PC-3 (cell line): ENCODE measurements around the gene LRRC70. TPM values are rescaled to one million over a fixed set of nuclear protein-coding genes. Genes with fewer than 3 reads are reported as not detected.
A peak's percentile ranks its signal among the peaks of the same experiment; 100 is the strongest.

Source experiments
- ATAC-seq: fragments of 200-7000 bp; cut with Tn5 transposase; 2 replicates; pipeline ENCODE4 v1.9.1; 2020; ENCODE audit warnings: mild to moderate bottlenecking, moderate library complexity
- Bru-seq: library from RNA; stranded (reverse); fragments of 400-500 nt; gene quantifications from one replicate; lab custom pipeline; 2021; lab: Mats Ljungman, UMichigan
- BruChase-seq, 2 experiments: library from RNA; stranded (reverse); fragments of 400-500 nt; gene quantifications; one replicate each; lab custom pipeline; 2021; lab: Mats Ljungman, UMichigan
- BruUV-seq: library from RNA; stranded (reverse); fragments of 400-500 nt; replicated peaks from 2 replicates; lab custom pipeline; 2021; lab: Mats Ljungman, UMichigan
- CTCF ChIA-PET: fragments of 300-600 bp; sonication (Branson Sonifier 250); formaldehyde crosslinking; loops from one replicate; lab custom pipeline; 2022; ENCODE audit warnings: antibody characterized with exemption; lab: Charles Lee
- POLR2A ChIA-PET: fragments of 300-600 bp; sonication (Branson Sonifier 250); formaldehyde crosslinking; loops from one replicate; lab custom pipeline; 2022; ENCODE audit warnings: antibody characterized with exemption; ENCODE audit not compliant: unreplicated experiment; lab: Charles Lee
- DNase-seq: peaks from one replicate; pipeline ENCODE4 v3.0.0-alpha.2; 2015
- H2AFZ ChIP-seq: fragments of 300-600 bp; sonication (generic); 2 replicates; pipeline ENCODE4 v1.6.0; 2016; ENCODE audit warnings: antibody characterized with exemption, low read length
- H3F3A ChIP-seq: fragments of 300-600 bp; sonication (generic); one replicate; pipeline ENCODE4 v1.6.0; 2017; ENCODE audit warnings: antibody characterized with exemption, low read length, control low read depth, mild to moderate bottlenecking; ENCODE audit not compliant: unreplicated experiment
- H3K27ac ChIP-seq: fragments of 300-600 bp; sonication (generic); 2 replicates; pipeline ENCODE4 v1.5.1; 2016; ENCODE audit warnings: mild to moderate bottlenecking, low read length
- H3K27me3 ChIP-seq: fragments of 300-600 bp; sonication (generic); 2 replicates; pipeline ENCODE4 v1.6.1; 2016; ENCODE audit warnings: low read length, mixed read lengths
- H3K36me3 ChIP-seq: fragments of 300-600 bp; sonication (generic); 2 replicates; pipeline ENCODE4 v1.6.1; 2016; ENCODE audit warnings: low read depth, mixed run types, low read length, mixed read lengths
- H3K4me1 ChIP-seq: fragments of 300-600 bp; sonication (generic); 2 replicates; pipeline ENCODE4 v1.5.1; 2016; ENCODE audit warnings: low read length; ENCODE audit not compliant: insufficient read depth
- H3K4me2 ChIP-seq: fragments of 300-600 bp; sonication (generic); 2 replicates; pipeline ENCODE4 v1.6.0; 2016; ENCODE audit warnings: low read length
- H3K4me3 ChIP-seq: fragments of 300-600 bp; sonication (generic); 2 replicates; pipeline ENCODE4 v1.5.1; 2016; ENCODE audit warnings: mild to moderate bottlenecking, low read length, mixed read lengths
- H3K79me2 ChIP-seq: fragments of 300-600 bp; sonication (generic); 2 replicates; pipeline ENCODE4 v1.6.1; 2017; ENCODE audit warnings: low read length, mixed read lengths
- H3K9ac ChIP-seq: fragments of 300-600 bp; sonication (generic); 2 replicates; pipeline ENCODE4 v1.6.0; 2016; ENCODE audit warnings: mild to moderate bottlenecking, low read length
- H3K9me2 ChIP-seq: fragments of 300-600 bp; sonication (generic); replicated peaks from 2 replicates; pipeline ENCODE4 v1.6.1; 2016; ENCODE audit warnings: mixed run types, low read length, mixed read lengths
- H3K9me3 ChIP-seq: fragments of 300-600 bp; sonication (generic); 2 replicates; pipeline ENCODE4 v1.6.1; 2016; ENCODE audit warnings: low read length, mixed read lengths
- H4K20me1 ChIP-seq: fragments of 300-600 bp; sonication (generic); 2 replicates; pipeline ENCODE4 v1.6.1; 2016; ENCODE audit warnings: low read length, mixed read lengths
- EZH2 ChIP-seq: fragments of 300-600 bp; sonication (generic); IDR thresholded peaks from one replicate; pipeline ENCODE4 v1.6.1; 2017; ENCODE audit warnings: antibody characterized with exemption, mild to moderate bottlenecking, low read length; ENCODE audit not compliant: unreplicated experiment
- EZH2phosphoT487 ChIP-seq: fragments of 300-600 bp; sonication (generic); IDR thresholded peaks from 2 replicates; pipeline ENCODE4 v1.6.1; 2018; ENCODE audit warnings: mild to moderate bottlenecking, antibody characterized with exemption, low read length, borderline replicate concordance
- intact Hi-C: fragments of 100-400 bp; cut with micrococcal nuclease; formaldehyde crosslinking; loops from 2 replicates; pipeline ENCODE4 v1.9.0; 2023
- long read RNA-seq: library from polyadenylated mRNA; unstranded; transcript quantifications from one replicate; pipeline ENCODE4 v2.0.0, GENCODE V29; 2021; ENCODE audit not compliant: unreplicated experiment
- total RNA-seq: library from RNA; depleted of rRNA; stranded (reverse); fragments of >200 nt; gene quantifications from 2 replicates; pipeline ENCODE4 v1.2.3, GENCODE V29; 2014; rRNA removed
- TF ChIP-seq, protein P1 (sequence below): fragments of 300-600 bp; sonication (generic); conservative IDR thresholded peaks from 2 replicates; pipeline ENCODE4 v1.5.1; 2017; ENCODE audit warnings: antibody characterized with exemption, low read depth, mild to moderate bottlenecking, low read length

LRRC70 gene, protein sequence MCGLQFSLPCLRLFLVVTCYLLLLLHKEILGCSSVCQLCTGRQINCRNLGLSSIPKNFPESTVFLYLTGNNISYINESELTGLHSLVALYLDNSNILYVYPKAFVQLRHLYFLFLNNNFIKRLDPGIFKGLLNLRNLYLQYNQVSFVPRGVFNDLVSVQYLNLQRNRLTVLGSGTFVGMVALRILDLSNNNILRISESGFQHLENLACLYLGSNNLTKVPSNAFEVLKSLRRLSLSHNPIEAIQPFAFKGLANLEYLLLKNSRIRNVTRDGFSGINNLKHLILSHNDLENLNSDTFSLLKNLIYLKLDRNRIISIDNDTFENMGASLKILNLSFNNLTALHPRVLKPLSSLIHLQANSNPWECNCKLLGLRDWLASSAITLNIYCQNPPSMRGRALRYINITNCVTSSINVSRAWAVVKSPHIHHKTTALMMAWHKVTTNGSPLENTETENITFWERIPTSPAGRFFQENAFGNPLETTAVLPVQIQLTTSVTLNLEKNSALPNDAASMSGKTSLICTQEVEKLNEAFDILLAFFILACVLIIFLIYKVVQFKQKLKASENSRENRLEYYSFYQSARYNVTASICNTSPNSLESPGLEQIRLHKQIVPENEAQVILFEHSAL
- 1.5 and 1.6 TPM in 2 replicates for total RNA-seq
- percentile 88 among the genes with signal in this experiment for Bru-seq, nascent RNA
- BruChase-seq, experiment 1, labeled RNA remaining after a 6-hour chase = percentile 80 among the genes with signal in this experiment
- percentile 87 among the genes with signal in this experiment for BruChase-seq, experiment 2, labeled RNA remaining after a 2-hour chase
- long read RNA-seq = 0 reads

DNA sequence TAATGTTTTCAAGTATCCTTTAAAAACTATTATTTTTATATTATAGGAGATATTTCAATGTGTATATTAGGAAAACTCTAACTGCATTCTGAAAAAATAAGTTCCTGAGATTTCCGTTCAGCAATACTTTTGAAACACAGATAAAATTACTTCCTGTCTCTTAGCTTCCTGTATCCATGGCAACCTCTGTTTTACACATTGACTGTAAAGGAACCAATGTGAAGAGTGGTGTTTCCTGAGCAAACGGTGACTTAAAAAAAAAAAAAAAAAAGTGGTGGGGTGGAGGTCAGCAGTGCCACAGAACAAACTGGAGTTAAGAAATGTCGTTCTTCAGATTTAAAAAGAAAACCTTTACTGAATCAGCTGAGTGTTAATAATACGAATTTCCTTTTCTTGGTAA lies at the start of gene LRRC70:
TSS of gene LRRC70 (plus strand) at position 280 of the 400 bp plus-strand sequence. CDS start 620 bp downstream, outside the sequence.
- intact Hi-C loops = no loop called here
- POLR2A ChIA-PET = no interaction called here
- H3K9me2 ChIP-seq = no peaks in the 10 kb centered on the region
- TF ChIP-seq, protein P1, sequence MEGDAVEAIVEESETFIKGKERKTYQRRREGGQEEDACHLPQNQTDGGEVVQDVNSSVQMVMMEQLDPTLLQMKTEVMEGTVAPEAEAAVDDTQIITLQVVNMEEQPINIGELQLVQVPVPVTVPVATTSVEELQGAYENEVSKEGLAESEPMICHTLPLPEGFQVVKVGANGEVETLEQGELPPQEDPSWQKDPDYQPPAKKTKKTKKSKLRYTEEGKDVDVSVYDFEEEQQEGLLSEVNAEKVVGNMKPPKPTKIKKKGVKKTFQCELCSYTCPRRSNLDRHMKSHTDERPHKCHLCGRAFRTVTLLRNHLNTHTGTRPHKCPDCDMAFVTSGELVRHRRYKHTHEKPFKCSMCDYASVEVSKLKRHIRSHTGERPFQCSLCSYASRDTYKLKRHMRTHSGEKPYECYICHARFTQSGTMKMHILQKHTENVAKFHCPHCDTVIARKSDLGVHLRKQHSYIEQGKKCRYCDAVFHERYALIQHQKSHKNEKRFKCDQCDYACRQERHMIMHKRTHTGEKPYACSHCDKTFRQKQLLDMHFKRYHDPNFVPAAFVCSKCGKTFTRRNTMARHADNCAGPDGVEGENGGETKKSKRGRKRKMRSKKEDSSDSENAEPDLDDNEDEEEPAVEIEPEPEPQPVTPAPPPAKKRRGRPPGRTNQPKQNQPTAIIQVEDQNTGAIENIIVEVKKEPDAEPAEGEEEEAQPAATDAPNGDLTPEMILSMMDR = no peak
- no peak for TF ChIP-seq EZH2
- TF ChIP-seq EZH2phosphoT487 = no peak
- no peaks in the 10 kb centered on the region for H3K79me2 ChIP-seq
- no peak within 1 kb of the TSS for H3K4me3 ChIP-seq
- no peak within 1 kb of the TSS for H3K9ac ChIP-seq
- H3K27ac ChIP-seq = no peak within 1 kb of the TSS
- no peak within 1 kb of the TSS for H3K4me2 ChIP-seq
- H3K27me3 ChIP-seq = no peaks in the 10 kb centered on the region
- CTCF ChIA-PET = no interaction called here
- no peaks in the 10 kb centered on the region for H3K9me3 ChIP-seq
- peaks cover 4% of the 10 kb centered on the region; the same call in 1 of the 2 replicates for H3K36me3 ChIP-seq
- H3F3A ChIP-seq = no peaks in the 10 kb centered on the region
- no TSS peak for BruUV-seq
- H2AFZ ChIP-seq = no peak within 1 kb of the TSS
- no peak for ATAC-seq
- DNase-seq = no peak
- no peaks in the 10 kb centered on the region for H3K4me1 ChIP-seq
- no peaks in the 10 kb centered on the region for H4K20me1 ChIP-seq

DNA sequence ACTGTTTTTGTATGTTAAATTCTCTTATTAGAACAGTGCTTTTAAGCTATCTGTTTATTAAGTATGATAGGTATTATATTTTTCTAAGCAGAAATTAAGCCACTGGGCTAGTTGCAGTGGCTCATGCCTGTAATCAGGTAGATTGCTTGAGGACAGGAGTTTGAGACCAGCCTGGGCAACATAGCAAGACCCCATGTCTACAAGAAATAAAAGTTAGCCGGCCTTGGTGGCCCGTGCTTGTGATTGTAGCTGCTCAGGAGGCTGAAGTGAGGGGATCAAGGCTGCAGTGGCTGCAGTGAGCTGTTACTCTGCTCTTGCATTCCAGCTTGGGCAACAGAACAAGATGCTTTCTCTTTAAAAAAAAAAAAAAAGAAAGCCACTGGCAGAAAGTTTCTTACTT lies 45.0 kb upstream of the LRRC70 start:
- no peak overlapping the region for H3K9ac ChIP-seq
- no peaks in the 10 kb centered on the region for H3K79me2 ChIP-seq
- ChIA-PET POLR2A (no interaction called here), CTCF (interaction anchor here (0.6 kb wide), 1 partner anchor 68 kb away, joined by 5 read pairs; no protein-coding TSS in a partner anchor)
- TF ChIP-seq EZH2 (no peak), EZH2phosphoT487 (no peak)
- TF ChIP-seq, protein P1 = no peak
- no peaks in the 10 kb centered on the region for H3K27me3 ChIP-seq
- H3F3A ChIP-seq = no peaks in the 10 kb centered on the region
- ATAC-seq (no peak), DNase-seq (no peak)
- H3K4me3 ChIP-seq = no peak overlapping the region
- intact Hi-C loops = no loop called here
- H2AFZ ChIP-seq = no peak overlapping the region
- H4K20me1 ChIP-seq = no peaks in the 10 kb centered on the region
- H3K4me1 ChIP-seq = peaks cover 5% of the 10 kb centered on the region; the same call in 1 of the 2 replicates
- H3K4me2 ChIP-seq = no peak overlapping the region
- no TSS peak for BruUV-seq
- H3K27ac ChIP-seq = no peak overlapping the region
- H3K9me3 ChIP-seq = no peaks in the 10 kb centered on the region
- peaks cover 7% of the 10 kb centered on the region; the same call in 1 of the 2 replicates for H3K36me3 ChIP-seq
- no peaks in the 10 kb centered on the region for H3K9me2 ChIP-seq
